Right cardiac atrium (tissue), 5 donors: ENCODE results near the gene DCAF11. TPM values are rescaled to one million over a fixed set of nuclear protein-coding genes. Genes with fewer than 3 reads are reported as not detected.
"Not testable (repeated sequence)": the region's sequence is repeated elsewhere in the genome, so short reads cannot be mapped to it uniquely, and the experiment has no call there.

Experiments used
- ATAC-seq, 2 donors: fragments of 200-7000 bp; cut with Tn5 transposase; one replicate each; pipeline versions ENCODE4 v1.8.0 to v1.9.1; 2020; ENCODE audit warnings: moderate library complexity in 2 of 2, mild to moderate bottlenecking in 1 of 2
- DNase-seq, 3 donors: peaks; one replicate each; pipeline ENCODE4 v3.0.0-alpha.2; 2020
- H3K27ac ChIP-seq: one replicate; pipeline ENCODE4 v1.5.1; 2013; ENCODE audit warnings: mild to moderate bottlenecking, low read length, control low read depth, moderate library complexity
- H3K27me3 ChIP-seq: one replicate; pipeline ENCODE4 v1.6.1; 2013; ENCODE audit not compliant: control insufficient read depth, insufficient read depth
- H3K4me1 ChIP-seq: one replicate; pipeline ENCODE4 v1.6.1; 2013; ENCODE audit warnings: low read length; ENCODE audit not compliant: control insufficient read depth, insufficient read depth
- H3K4me3 ChIP-seq: one replicate; pipeline ENCODE4 v1.5.1; 2013; ENCODE audit warnings: low read length, control low read depth
- H3K9me3 ChIP-seq: one replicate; pipeline ENCODE4 v1.6.1; 2013; ENCODE audit warnings: low read length; ENCODE audit not compliant: control insufficient read depth
- WGBS: extraction: QIAGEN DNeasy Blood & Tissue Kit; methylation state at CpG from one replicate; pipeline ENCODE4 v1.1.7; 2013; 5-methylcytosine and 5-hydroxymethylcytosine counted together
- intact Hi-C, 4 donors: fragments of 100-400 bp; cut with DNase I; formaldehyde crosslinking; loops; one replicate each; pipeline versions ENCODE4 v1.11.0 to v1.14.0; 2022 to 2023
- polyA plus RNA-seq: library from polyadenylated mRNA; stranded (reverse); fragments of 200-250 nt; gene quantifications from one replicate; pipeline ENCODE4 v1.2.3, GENCODE V29; 2013
- total RNA-seq, 4 donors: library from RNA; stranded (reverse); fragmentation: NEBNext Ultra II Directional; extraction: Animal tissue kit (Norgen Biotek cat#: 25700); gene quantifications; one replicate each; pipeline ENCODE4 v1.2.1, GENCODE V29; 2021
- donor health status: healthy with polysubstance abuse.
- donor health status: DM: no; HTN: yes; CAD: no.
- donor health status: DM: no; HTN: no; CAD: no.
- donor health status: DM: no; HTN: yes; CAD: no; lungs with severe emphysema.
- donor health status: DM: yes; HTN: yes; CAD: no.

DCAF11 gene
- total and polyA plus RNA-seq, 5 donors: 33.1 to 70.7 (median 58.7) TPM

GRCh38 chr14:24100197-24100981 lies 14.2 kb upstream of the DCAF11 start:
- no peak overlapping the region for H3K4me3 ChIP-seq
- ATAC-seq: no peak
- DNase-seq: no peak
- 78% methylated on average over 4 of the region's 4 CpGs for WGBS
- no peaks in the 10 kb centered on the region for H3K4me1 ChIP-seq
- H3K27ac ChIP-seq: no peak overlapping the region
- intact Hi-C loops: loop anchor here in 2 of 4 donors (10.0 kb wide), 1 partner anchor 46 kb away; the partner anchor contains the start of gene CARMIL3 (in 2 of the 2)
- H3K9me3 ChIP-seq: no peaks in the 10 kb centered on the region
- no peaks in the 10 kb centered on the region for H3K27me3 ChIP-seq

DNA sequence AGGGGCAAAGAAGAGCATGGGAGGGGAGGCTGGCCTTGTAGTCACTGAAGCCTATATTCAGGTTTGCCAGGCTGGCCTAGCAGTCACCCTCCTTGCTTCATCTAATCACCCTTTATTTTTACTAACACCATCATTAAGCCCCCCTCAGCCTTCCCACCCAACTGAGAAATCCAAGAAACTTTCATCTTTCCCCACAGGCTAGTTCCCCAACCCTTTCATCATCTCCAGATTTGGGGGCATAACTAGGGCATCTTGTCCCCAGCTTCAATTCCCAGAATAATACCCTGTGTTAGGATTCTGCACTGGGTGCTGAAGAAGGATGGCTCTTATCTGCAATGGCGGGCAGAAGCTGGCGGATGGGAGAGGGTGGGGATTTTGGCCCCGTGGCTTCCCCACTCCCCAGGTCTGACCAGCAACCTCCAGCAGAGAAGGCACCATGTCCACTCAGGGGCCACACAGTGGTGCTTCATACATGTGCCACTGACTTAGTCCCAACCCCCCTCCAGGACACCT lies 13.5 kb upstream of the DCAF11 start:
- H3K27me3 ChIP-seq: no peaks in the 10 kb centered on the region
- intact Hi-C loops: loop anchor here in 2 of 4 donors (10.0 kb wide), 1 partner anchor 46 kb away; the partner anchor contains the start of gene CARMIL3 (in 2 of the 2)
- DNase-seq (no peak), ATAC-seq (no peak)
- no peak overlapping the region for H3K27ac ChIP-seq
- no peaks in the 10 kb centered on the region for H3K9me3 ChIP-seq
- 94% methylated on average over 3 of the region's 3 CpGs for WGBS
- no peak overlapping the region for H3K4me3 ChIP-seq
- no peaks in the 10 kb centered on the region for H3K4me1 ChIP-seq

DNA sequence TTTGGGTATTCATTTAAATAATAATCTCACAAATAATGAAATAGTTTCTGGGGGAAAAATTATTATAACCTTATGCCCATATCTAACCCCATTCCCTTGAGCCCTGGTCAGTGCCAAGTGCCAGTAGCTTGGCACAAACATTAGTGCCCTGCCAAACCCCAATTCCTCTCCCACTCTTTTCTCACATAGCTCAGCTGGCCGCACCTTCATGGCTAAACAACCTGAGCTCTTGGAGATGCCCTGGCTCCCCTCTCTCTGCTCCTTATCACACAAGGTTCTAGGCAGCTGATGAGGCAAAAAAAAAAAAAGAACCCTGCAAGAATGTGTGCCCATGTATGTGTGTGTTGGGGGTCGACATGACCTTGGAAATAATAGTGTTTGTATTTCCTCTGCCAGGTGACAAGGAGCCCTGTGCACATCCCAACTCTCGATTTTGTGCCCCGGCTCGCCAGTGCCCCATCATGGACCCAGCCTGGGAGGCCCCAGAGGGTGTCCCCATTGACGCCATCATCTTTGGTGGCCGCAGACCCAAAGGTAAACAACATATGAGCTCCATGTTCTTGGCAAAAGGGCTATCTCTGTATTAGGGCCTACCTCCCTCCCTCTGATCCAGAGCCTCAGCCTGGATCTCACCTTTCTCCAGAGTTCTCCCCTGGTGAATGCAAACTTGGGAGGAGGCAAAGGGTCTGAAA lies 12.1 kb upstream of the DCAF11 start:
- Histone ChIP-seq H3K27me3 (no peaks in the 10 kb centered on the region), H3K9me3 (no peaks in the 10 kb centered on the region), H3K4me3 (no peak overlapping the region), H3K4me1 (no peaks in the 10 kb centered on the region), H3K27ac (no peak overlapping the region)
- DNase-seq (no peak), ATAC-seq (no peak)
- WGBS: 92% methylated on average over 7 of the region's 7 CpGs
- intact Hi-C loops: loop anchor here in 2 of 4 donors (10.0 kb wide), 1 partner anchor 48 kb away; the partner anchor contains the start of gene CARMIL3 (in 2 of the 2)

GRCh38 chr14:24103451-24103850 lies 11.1 kb upstream of the DCAF11 start:
- no peak for DNase-seq
- Histone ChIP-seq H3K27ac (no peak overlapping the region), H3K4me1 (no peaks in the 10 kb centered on the region), H3K27me3 (no peaks in the 10 kb centered on the region), H3K9me3 (no peaks in the 10 kb centered on the region), H3K4me3 (no peak overlapping the region)
- intact Hi-C loops: loop anchor here in 2 of 4 donors (10.0 kb wide), 1 partner anchor 49 kb away; the partner anchor contains the start of gene CARMIL3 (in 2 of the 2)
- 91% methylated on average over 13 of the region's 13 CpGs for WGBS
- ATAC-seq: no peak

- H3K4me1 ChIP-seq, ATAC-seq, H3K4me3 ChIP-seq, DNase-seq, H3K9me3 ChIP-seq, H3K27ac ChIP-seq, H3K27me3 ChIP-seq: not testable (repeated sequence)
- WGBS: 94% methylated on average over 8 of the region's 8 CpGs
- intact Hi-C loops: loop anchor here in 3 of 4 donors (5.0 to 10.0 kb wide), 2 partner anchors 48 to 51 kb away; partner anchors contain the start of gene CARMIL3 (in 2 of the 3)
Observed at GRCh38 chr14:24105609-24106239, 8.9 kb upstream of the DCAF11 start.

DNA sequence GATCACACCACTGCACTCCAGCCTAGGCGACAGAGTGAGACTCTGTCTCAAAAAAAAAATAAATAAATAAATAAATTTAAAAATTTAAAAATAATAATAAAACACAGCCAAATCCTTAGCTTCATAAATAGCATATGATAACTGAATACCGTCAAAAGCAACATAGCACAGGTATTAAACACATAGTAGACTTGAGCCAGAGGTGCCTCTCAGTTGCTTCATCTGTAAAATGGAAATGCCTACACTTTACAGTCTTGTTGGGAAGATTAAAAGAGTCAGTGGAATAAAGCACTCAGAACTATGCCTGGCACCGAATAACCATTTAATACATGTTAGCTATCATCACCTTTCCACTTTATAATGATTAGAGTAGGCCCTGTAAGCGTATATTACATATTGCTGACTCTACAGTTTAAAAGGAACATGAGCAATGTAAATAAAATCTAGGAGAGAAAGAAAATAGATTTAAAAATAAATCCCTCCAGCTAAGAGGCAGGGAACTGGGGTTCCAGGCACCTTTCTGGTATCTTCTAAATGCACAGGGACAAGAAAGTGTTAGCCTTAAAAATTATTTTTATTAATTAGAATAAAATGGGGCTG lies 7.8 kb upstream of the DCAF11 start:
- H3K9me3 ChIP-seq: no peaks in the 10 kb centered on the region
- no peak overlapping the region for H3K27ac ChIP-seq
- no peak overlapping the region for H3K4me3 ChIP-seq
- WGBS: 86% methylated on average over 4 of the region's 4 CpGs
- no peaks in the 10 kb centered on the region for H3K27me3 ChIP-seq
- intact Hi-C loops: loop anchor here in 3 of 4 donors (5.0 to 10.0 kb wide), 2 partner anchors 49 to 52 kb away; partner anchors contain the start of gene CARMIL3 (in 2 of the 3)
- ATAC-seq (no peak), DNase-seq (no peak)
- H3K4me1 ChIP-seq: no peaks in the 10 kb centered on the region

DNA sequence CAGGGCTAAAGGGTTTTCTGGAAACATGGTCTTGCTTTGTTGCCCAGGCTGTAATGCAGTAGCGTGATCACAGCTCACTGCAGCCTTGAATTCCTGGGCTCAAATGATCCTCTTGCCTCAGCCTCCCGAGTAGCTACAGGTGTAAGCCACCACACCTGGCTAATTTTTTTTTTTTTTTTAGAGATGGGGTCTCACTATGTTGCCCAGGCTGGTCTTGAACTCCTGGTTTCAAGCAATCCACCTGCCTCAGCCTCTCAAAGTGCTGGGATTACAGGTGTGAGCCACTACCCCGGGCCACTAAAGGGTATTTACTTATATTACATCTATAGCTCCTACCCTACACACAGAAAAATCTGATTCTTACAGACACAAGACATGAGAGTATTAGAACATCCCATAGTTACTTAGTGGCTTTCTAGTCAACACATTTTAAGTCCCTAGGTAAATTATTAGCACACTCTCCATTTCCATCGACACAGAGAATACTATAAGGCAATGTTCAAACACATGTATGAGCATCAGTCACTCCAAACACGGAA lies 6.2 kb upstream of the DCAF11 start:
- ATAC-seq: peak in 1 of 2 donors; percentile 4
- no peak overlapping the region for H3K4me3 ChIP-seq
- WGBS: 45% methylated on average over 5 of the region's 5 CpGs
- H3K4me1 ChIP-seq: no peaks in the 10 kb centered on the region
- DNase-seq: no peak
- H3K27ac ChIP-seq: no peak overlapping the region
- H3K9me3 ChIP-seq: no peaks in the 10 kb centered on the region
- intact Hi-C loops: loop anchor here in 3 of 4 donors (5.0 to 10.0 kb wide), 2 partner anchors 51 to 54 kb away; partner anchors contain the start of gene CARMIL3 (in 2 of the 3)
- H3K27me3 ChIP-seq: no peaks in the 10 kb centered on the region

- H3K4me1 ChIP-seq: no peaks in the 10 kb centered on the region
- DNase-seq: no peak
- no peaks in the 10 kb centered on the region for H3K27me3 ChIP-seq
- H3K27ac ChIP-seq: no peak overlapping the region
- no peak for ATAC-seq
- intact Hi-C loops: no loop called here
- H3K9me3 ChIP-seq: no peaks in the 10 kb centered on the region
- 85% methylated on average over 9 of the region's 9 CpGs for WGBS
- H3K4me3 ChIP-seq: no peak overlapping the region
Observed at GRCh38 chr14:24110060-24110459, 4.5 kb upstream of the DCAF11 start.

- DNase-seq: no peak
- WGBS: 63% methylated on average over 1 of the region's 1 CpG
- Histone ChIP-seq H3K27ac (no peak overlapping the region), H3K9me3 (no peaks in the 10 kb centered on the region), H3K4me1 (no peaks in the 10 kb centered on the region), H3K27me3 (no peaks in the 10 kb centered on the region), H3K4me3 (no peak overlapping the region)
- ATAC-seq: no peak
- intact Hi-C loops: no loop called here
Observed at GRCh38 chr14:24110523-24110922, 4.1 kb upstream of the DCAF11 start.

DNA sequence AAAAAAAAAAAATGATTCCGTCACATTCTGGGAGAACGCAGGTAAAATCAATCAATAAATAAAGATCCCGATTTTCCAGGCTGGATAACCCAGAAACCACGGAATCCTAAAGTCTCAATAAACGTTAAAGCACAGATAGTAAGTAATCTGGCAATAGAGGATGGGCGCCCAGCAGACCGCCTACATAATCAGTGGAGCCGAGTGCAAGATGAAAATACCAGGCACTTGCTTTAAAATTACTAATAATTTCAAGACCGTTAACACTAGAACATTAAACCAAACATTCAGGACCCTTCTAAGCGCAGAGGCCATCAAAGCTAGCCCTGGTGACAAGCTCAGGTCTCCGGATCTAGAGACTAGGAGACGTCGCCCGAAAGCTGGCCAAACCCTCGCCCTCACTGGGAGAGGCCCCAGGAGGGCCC lies 1.2 kb upstream of the DCAF11 start:
- ATAC-seq: no peak
- intact Hi-C loops: no loop called here
- H3K9me3 ChIP-seq: no peaks in the 10 kb centered on the region
- WGBS: 20% methylated on average over 15 of the region's 15 CpGs
- no peaks in the 10 kb centered on the region for H3K27me3 ChIP-seq
- peak overlapping the region; percentile 96 for H3K27ac ChIP-seq
- peak overlapping the region; percentile 43 for H3K4me3 ChIP-seq
- peaks cover 3% of the 10 kb centered on the region for H3K4me1 ChIP-seq
- no peak for DNase-seq
